Kidney epithelial cell (primary cell): ENCODE data around the gene CDC25C. TPM values are rescaled to one million over a fixed set of nuclear protein-coding genes. Genes with fewer than 3 reads are reported as not detected.

Experiments
- DNase-seq: peaks from one replicate; pipeline ENCODE4 v3.0.0-alpha.2; 2010; ENCODE audit warnings: low read depth
- H3K27me3 ChIP-seq: 2 replicates; pipeline ENCODE4 v1.6.0; 2011; ENCODE audit warnings: low read length; ENCODE audit not compliant: control insufficient read depth, insufficient read depth
- H3K36me3 ChIP-seq: 2 replicates; pipeline ENCODE4 v1.5.1; 2011; ENCODE audit warnings: low read length; ENCODE audit not compliant: control insufficient read depth, insufficient read depth
- H3K4me3 ChIP-seq: 2 replicates; pipeline ENCODE4 v1.5.1; 2011; ENCODE audit warnings: low read depth, mild to moderate bottlenecking, control low read depth, low read length
- CTCF ChIP-seq: IDR thresholded peaks from 2 replicates; pipeline ENCODE4 v1.5.1; 2011; ENCODE audit warnings: mild to moderate bottlenecking, moderate library complexity, low read length, control low read depth, inconsistent platforms; ENCODE audit not compliant: insufficient read depth, poor library complexity, severe bottlenecking
- total RNA-seq: library from RNA; depleted of rRNA; stranded (reverse); fragments of >200 nt; gene quantifications from 2 replicates; pipeline ENCODE4 v1.2.3, GENCODE V29; 2015

CDC25C gene
- total RNA-seq, 1 donor from 2014 or later: 2.0 TPM

- H3K27me3 ChIP-seq: no peaks in the 10 kb centered on the region
- H3K4me3 ChIP-seq: no peak overlapping the region
- H3K36me3 ChIP-seq: no peaks in the 10 kb centered on the region
- no peak for DNase-seq
- no peak for TF ChIP-seq CTCF
Measured at GRCh38 chr5:138351517-138351916, 19.9 kb upstream of the CDC25C start.

- TF ChIP-seq CTCF: no peak
- Histone ChIP-seq H3K4me3 (no peak overlapping the region), H3K27me3 (no peaks in the 10 kb centered on the region)
Measured at GRCh38 chr5:138351056-138351455, 19.5 kb upstream of the CDC25C start.

GRCh38 chr5:138350563-138350890 lies 18.9 kb upstream of the CDC25C start:
- DNase-seq: no peak
- Histone ChIP-seq H3K27me3 (no peaks in the 10 kb centered on the region), H3K36me3 (no peaks in the 10 kb centered on the region), H3K4me3 (no peak overlapping the region)
- TF ChIP-seq CTCF: no peak

More at GRCh38 chr5:138351056-138351455, 19.5 kb upstream of the CDC25C start:
- H3K36me3 ChIP-seq: no peaks in the 10 kb centered on the region
- no peak for DNase-seq

GRCh38 chr5:138349852-138350562 lies 18.4 kb upstream of the CDC25C start:
- Histone ChIP-seq H3K36me3 (no peaks in the 10 kb centered on the region), H3K27me3 (no peaks in the 10 kb centered on the region), H3K4me3 (no peak overlapping the region)
- no peak for TF ChIP-seq CTCF
- DNase-seq: no peak

GRCh38 chr5:138346889-138347288 lies 15.3 kb upstream of the CDC25C start:
- Histone ChIP-seq H3K36me3 (no peaks in the 10 kb centered on the region), H3K4me3 (no peak overlapping the region), H3K27me3 (no peaks in the 10 kb centered on the region)
- DNase-seq: no peak
- TF ChIP-seq CTCF: no peak
